Measurements from ENCODE around the gene PLXDC1.
A peak's percentile ranks its signal among the peaks of the same experiment; 100 is the strongest.
"Not testable (repeated sequence)": the region's sequence is repeated elsewhere in the genome, so short reads cannot be mapped to it uniquely, and the experiment has no call there.

PLXDC1 gene

GRCh38 chr17:39126436-39126835 is 25.0 kb downstream of the PLXDC1 start:
- FAIRE-seq (no peak), DNase-seq (ENCODE audit: low spot score) (no peak)

GRCh38 chr17:39125143-39125875 is 26.1 kb downstream of the PLXDC1 start:
- FAIRE-seq (no peak), DNase-seq (ENCODE audit: low spot score) (no peak)

DNA sequence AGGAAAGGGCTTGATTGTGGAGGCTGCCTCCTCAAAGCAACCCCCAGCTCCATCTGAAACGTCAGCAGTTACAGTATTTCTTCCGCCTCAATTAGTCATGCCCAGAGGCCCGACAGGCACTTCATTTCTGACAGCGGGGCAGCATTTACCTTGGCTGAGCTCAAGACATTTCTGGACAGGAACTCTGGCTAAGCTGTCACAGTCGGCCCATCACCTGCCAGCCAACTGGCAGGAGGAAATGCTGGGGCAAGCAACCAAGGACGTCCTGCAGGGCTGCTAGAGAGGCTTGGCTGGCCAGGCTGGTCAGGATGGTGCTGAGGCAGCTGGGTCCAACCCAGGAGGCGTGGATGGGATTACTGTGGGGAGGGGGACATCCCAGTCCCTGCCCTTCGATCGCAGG is 27.8 kb downstream of the PLXDC1 start:
- FAIRE-seq: no peak
- DNase-seq (ENCODE audit: low spot score): no peak

DNA sequence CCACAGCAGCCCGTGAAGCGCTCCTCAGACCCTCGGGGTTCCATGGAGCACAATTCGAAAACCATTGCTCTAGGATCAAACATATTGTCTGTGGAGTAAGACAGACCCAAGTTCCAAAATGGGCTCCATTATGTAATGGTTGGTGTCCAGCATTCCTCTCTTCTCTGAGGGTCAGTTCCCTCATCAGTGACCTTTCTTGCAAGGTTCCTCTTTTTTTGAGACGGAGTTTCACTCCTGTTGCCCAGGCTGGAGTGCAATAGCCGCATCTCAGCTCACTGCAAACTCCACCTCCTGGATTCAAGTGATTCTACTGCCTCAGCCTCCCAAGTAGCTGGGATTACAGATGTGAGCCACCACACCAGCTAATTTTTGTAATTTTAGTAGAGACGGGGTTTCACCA is 28.4 kb downstream of the PLXDC1 start:
- no peak for DNase-seq (ENCODE audit: low spot score)
- FAIRE-seq: no peak

DNA sequence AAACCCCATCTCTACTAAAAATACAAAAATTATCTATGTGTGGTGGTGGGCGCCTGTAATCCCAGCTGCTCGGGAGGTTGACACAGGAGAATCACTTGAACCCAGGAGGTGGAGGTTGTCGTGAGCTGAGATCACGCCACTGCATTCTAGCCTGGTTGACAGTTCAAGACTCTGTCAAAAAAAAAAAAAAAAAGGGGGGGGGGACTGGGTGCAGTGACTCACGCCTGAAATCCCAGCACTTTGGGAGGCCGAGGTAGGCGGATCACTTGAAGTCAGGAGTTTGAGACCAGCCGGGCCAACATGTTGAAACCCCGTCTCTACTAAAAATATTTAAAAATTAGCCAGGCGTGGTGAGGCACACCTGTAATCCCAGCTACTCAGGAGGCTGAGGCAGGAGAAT is 29.5 kb downstream of the PLXDC1 start:
- not testable (repeated sequence) for FAIRE-seq; DNase-seq (ENCODE audit: low spot score)

DNA sequence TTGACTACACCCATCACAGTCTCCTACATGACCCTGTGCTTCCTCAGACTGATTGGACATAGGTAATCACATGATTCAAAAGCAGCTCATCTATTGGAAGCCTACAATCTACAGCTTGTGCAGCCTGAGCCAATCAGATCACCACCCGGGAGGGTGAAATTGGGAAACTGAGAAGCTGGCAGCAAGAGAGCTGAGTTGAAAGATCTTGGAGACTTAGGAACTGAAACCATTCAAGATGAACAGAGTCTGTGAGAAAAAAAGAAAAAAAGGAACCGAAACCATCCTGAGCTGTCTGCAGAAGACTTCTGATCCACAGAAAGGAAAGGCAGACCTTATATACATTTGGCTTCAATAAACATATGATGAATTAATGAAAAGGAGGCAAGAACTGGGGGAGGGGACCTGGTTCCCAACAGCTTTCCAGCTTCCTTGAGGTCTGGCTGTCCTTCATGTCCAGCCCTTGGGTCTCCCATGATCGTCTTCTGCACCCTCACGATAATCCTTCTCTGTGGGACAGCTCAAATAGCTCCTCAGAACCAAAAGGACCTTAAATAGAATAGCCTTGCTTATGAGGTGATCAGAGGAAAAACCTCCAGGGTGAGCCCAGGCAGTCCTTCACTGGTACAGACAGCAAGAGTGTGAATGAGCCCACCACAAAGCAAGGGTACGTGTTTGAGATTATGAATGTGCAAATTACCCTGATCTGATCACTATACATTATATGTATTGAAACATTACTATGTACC is 32.6 kb downstream of the PLXDC1 start:
- no peak for FAIRE-seq

GRCh38 chr17:39116224-39116623 is 35.2 kb downstream of the PLXDC1 start:
- DNase-seq (ENCODE audit: low spot score) (no peak), FAIRE-seq (no peak)

More for the DNA sequence above, 32.6 kb downstream of the PLXDC1 start:
- DNase-seq (ENCODE audit: low spot score): no peak

- DNase-seq (ENCODE audit: low spot score) (peak; percentile 9), FAIRE-seq (no peak)
Measured at GRCh38 chr17:39115135-39115534, 36.3 kb downstream of the PLXDC1 start.

DNA sequence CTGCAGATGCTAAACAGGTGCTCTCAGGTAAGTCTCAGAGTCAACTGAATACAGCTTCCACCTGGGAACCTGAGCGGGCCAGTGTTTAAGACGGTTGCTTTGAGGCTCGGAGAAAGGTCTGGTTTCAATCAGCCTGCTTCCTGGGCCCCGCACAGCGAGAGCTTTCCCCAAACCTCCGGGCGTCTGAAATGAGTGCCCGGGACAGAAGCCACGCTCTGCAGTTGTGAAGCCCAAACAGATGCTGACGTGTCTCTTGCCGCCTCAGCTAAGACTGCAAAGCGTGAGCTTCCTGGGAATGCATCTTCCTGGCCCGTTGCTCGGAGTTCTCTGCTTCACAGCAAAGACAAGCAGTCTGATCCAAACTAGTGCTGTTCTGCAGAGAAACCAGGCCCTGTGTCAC is 36.7 kb downstream of the PLXDC1 start:
- DNase-seq (ENCODE audit: low spot score) (no peak), FAIRE-seq (no peak)

DNA sequence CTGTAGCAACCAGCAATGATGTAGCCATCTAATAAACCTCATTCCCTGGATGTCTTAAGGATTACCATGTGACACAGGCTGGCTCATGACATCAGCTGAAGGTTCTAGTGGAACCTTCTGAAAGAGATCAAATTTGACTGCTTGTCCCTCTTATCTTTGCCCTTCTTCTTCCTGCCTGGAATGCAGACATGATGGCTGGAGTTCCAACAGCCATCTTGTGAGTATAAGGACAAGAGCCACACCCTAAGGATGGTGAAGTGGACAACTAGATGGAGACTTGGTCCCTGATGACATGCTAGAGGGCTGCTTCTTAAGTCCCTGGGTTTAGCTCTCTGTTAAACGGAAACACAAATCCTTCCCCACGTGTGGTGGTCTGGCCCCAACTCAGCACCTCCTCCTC is 37.6 kb downstream of the PLXDC1 start:
- DNase-seq (ENCODE audit: low spot score) (no peak), FAIRE-seq (no peak)

GRCh38 chr17:39110435-39111136 is 40.9 kb downstream of the PLXDC1 start:
- DNase-seq (ENCODE audit: low spot score): peak; percentile 11

GRCh38 chr17:39108461-39109375 is 42.7 kb downstream of the PLXDC1 start:
- DNase-seq (ENCODE audit: low spot score) (no peak), FAIRE-seq (no peak)

More at GRCh38 chr17:39110435-39111136, 40.9 kb downstream of the PLXDC1 start:
- FAIRE-seq: no peak

GRCh38 chr17:39107973-39108372 is 43.5 kb downstream of the PLXDC1 start:
- FAIRE-seq (no peak), DNase-seq (ENCODE audit: low spot score) (no peak)

DNA sequence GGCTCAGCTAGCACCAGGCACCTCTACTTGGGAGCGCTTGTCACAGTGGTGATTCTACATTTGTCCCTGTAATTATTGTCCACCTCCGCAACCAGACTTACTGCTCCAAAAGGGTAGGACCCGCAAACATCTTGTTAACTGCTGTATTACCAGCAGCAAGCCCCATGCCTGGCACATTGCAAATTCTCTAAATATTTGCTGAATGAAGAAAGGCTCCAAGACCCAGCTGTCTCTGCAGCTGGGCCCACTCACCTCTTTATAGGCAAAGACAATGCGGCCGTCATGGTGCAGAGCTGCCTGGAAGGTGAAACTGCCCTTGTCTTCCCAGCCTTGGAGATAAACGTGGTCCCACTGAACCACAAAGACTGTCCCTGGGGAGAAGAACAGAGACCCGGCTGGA is 44.3 kb downstream of the PLXDC1 start:
- FAIRE-seq (no peak), DNase-seq (ENCODE audit: low spot score) (no peak)

DNA sequence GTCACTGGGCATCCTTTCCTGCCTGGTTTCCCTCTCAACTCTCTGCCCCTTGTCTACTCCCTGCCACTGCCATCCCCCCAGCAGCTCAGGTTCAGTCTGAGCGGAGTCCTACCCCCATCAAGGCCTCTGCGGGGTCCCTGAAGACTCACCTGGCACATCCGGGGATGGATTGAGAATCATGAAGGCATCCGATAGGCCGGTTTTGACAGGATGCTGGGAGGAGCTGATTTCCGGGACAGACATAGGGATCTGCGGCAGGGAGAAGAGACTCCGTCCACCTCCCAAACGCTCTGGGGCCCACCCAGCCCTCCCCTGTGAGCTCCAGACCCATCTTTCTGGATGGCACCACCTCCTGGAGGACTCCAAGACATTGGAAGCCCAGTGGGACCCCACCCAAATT is 45.7 kb downstream of the PLXDC1 start:
- no peak for DNase-seq (ENCODE audit: low spot score)
- FAIRE-seq: no peak

- no peak for DNase-seq (ENCODE audit: low spot score)
- FAIRE-seq: no peak
Measured at GRCh38 chr17:39104657-39105056, 46.8 kb downstream of the PLXDC1 start.

- no peak for FAIRE-seq
- no peak for DNase-seq (ENCODE audit: low spot score)
Measured at GRCh38 chr17:39104046-39104445, 47.4 kb downstream of the PLXDC1 start.

- no peak for FAIRE-seq
- no peak for DNase-seq (ENCODE audit: low spot score)
Measured at GRCh38 chr17:39101091-39101490, 50.3 kb downstream of the PLXDC1 start.

- FAIRE-seq (no peak), DNase-seq (ENCODE audit: low spot score) (no peak)
Measured at GRCh38 chr17:39100530-39100929, 50.9 kb downstream of the PLXDC1 start.

- FAIRE-seq: no peak
- no peak for DNase-seq (ENCODE audit: low spot score)
Measured at GRCh38 chr17:39099663-39100286, 51.7 kb downstream of the PLXDC1 start.

DNA sequence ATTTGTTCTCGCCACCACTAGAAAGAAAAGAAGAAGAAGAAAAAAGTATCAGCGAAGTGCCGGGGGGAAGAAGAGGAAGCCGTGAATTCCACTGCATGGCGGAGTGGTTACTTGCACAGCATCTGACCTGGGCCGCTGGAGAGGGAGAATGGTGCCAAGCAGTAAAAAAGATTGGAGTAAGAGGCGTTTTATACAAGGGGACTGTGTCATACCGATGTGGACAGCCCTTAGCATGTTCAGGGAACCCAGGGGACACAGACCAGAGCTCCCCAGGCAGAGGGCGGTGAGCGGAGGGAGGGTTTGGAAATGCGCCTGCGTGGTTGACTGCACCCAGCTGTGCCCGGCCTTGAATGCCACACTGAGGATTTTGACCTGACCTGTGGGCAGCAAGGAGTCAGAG is 52.8 kb downstream of the PLXDC1 start:
- DNase-seq (ENCODE audit: low spot score): no peak
- no peak for FAIRE-seq
